Caco-2 (cell line): ENCODE results near the gene AGAP1. TPM values are rescaled to one million over a fixed set of nuclear protein-coding genes. Genes with fewer than 3 reads are reported as not detected.

ENCODE experiments used
- BruUV-seq: library from RNA; stranded (reverse); fragments of 400-500 nt; replicated peaks from 2 replicates; lab custom pipeline; 2021; lab: Mats Ljungman, UMichigan
- CTCF ChIA-PET: fragments of 300-600 bp; sonication (Branson Sonifier 250); formaldehyde crosslinking; loops from one replicate; lab custom pipeline; 2022; ENCODE audit warnings: antibody characterized with exemption; lab: Charles Lee
- POLR2A ChIA-PET: fragments of 300-600 bp; sonication (Branson Sonifier 250); formaldehyde crosslinking; loops from one replicate; lab custom pipeline; 2022; ENCODE audit warnings: antibody characterized with exemption; lab: Charles Lee
- DNase-seq, 2 experiments: peaks; one replicate each; pipeline versions ENCODE4 v3.0.0 to v3.0.0-alpha.2; 2020 to 2022
- H3K27me3 ChIP-seq: replicated peaks from 2 replicates; pipeline ENCODE4 v1.6.0; 2011; ENCODE audit warnings: low read length; ENCODE audit not compliant: control insufficient read depth, insufficient read depth
- H3K36me3 ChIP-seq: 2 replicates; pipeline ENCODE4 v1.5.1; 2011; ENCODE audit warnings: low read length; ENCODE audit not compliant: control insufficient read depth, insufficient read depth
- H3K4me1 ChIP-seq: fragments of 250-450 bp; sonication (Bioruptor Pico); 2 replicates; pipeline ENCODE4 v1.5.1; 2020; ENCODE audit warnings: mild to moderate bottlenecking
- H3K4me3 ChIP-seq: 2 replicates; pipeline ENCODE4 v1.5.1; 2011; ENCODE audit warnings: low read depth, mild to moderate bottlenecking, control low read depth, low read length
- H3K9me3 ChIP-seq: fragments of 250-450 bp; sonication (Bioruptor Pico); 2 replicates; pipeline ENCODE4 v1.5.1; 2020; ENCODE audit warnings: mild to moderate bottlenecking, moderate library complexity
- H3K27ac Mint-ChIP-seq: one replicate; pipeline ENCODE4 v1.8.0; 2022; ENCODE audit warnings: mixed read lengths; ENCODE audit not compliant: unreplicated experiment
- H3K27me3 Mint-ChIP-seq: one replicate; pipeline ENCODE4 v1.8.0; 2022; ENCODE audit warnings: mixed read lengths; ENCODE audit not compliant: insufficient read depth, unreplicated experiment
- H3K36me3 Mint-ChIP-seq: one replicate; pipeline ENCODE4 v1.8.0; 2022; ENCODE audit warnings: mild to moderate bottlenecking, mixed read lengths; ENCODE audit not compliant: insufficient read depth, unreplicated experiment
- H3K4me1 Mint-ChIP-seq: one replicate; pipeline ENCODE4 v1.8.0; 2022; ENCODE audit warnings: low read depth, mixed read lengths; ENCODE audit not compliant: unreplicated experiment
- H3K4me3 Mint-ChIP-seq: one replicate; pipeline ENCODE4 v1.8.0; 2022; ENCODE audit warnings: mild to moderate bottlenecking, moderate library complexity, mixed read lengths; ENCODE audit not compliant: unreplicated experiment
- H3K9me3 Mint-ChIP-seq: one replicate; pipeline ENCODE4 v1.8.0; 2022; ENCODE audit warnings: mixed read lengths; ENCODE audit not compliant: unreplicated experiment
- intact Hi-C: fragments of 100-400 bp; cut with micrococcal nuclease; formaldehyde crosslinking; loops from one replicate; pipeline ENCODE4 v1.10.0; 2022; ENCODE audit not compliant: unreplicated experiment
- total RNA-seq: library from RNA; stranded (reverse); gene quantifications from 2 replicates; pipeline ENCODE4 v1.2.3, GENCODE V29; 2022
- TF ChIP-seq, protein P1 (sequence below), 2 experiments: fragments of 200-600 bp in 1 of 2; IDR thresholded peaks; 1 replicate in 1 of 2; 2 replicates in 1 of 2; pipeline versions ENCODE4 v1.5.1 to v1.8.0; 2011 to 2022; ENCODE audit warnings: antibody characterized with exemption in 1 of 2, control low read depth in 1 of 2, inconsistent platforms in 1 of 2, low read depth in 1 of 2, low read length in 1 of 2, mild to moderate bottlenecking in 1 of 2, moderate library complexity in 1 of 2; ENCODE audit not compliant: insufficient read depth in 1 of 2, severe bottlenecking in 1 of 2, unreplicated experiment in 1 of 2

Gene AGAP1
- total RNA-seq, 1 experiment from 2014 or later: 41.7 TPM

DNA sequence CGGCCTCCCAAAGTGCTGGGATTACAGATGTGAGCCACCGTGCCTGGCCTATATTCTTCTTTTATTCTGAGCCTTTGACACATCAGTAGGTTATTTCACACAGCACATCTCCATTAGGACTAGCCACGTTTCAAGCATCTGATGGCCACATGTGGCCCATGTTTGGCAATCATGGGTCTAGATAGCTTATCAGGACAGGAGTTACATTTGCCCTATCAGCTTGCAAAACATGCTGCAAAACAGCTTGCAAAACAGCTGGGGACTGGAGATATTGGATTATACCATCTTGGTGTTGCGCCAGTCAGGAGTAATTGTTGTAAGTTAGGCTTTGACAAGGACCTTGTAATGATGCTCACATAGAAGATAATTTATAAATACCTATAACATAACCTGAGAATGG, 579.4 kb downstream of the AGAP1 start:
- CTCF ChIA-PET: no interaction called here
- no TSS peak for BruUV-seq

DNA sequence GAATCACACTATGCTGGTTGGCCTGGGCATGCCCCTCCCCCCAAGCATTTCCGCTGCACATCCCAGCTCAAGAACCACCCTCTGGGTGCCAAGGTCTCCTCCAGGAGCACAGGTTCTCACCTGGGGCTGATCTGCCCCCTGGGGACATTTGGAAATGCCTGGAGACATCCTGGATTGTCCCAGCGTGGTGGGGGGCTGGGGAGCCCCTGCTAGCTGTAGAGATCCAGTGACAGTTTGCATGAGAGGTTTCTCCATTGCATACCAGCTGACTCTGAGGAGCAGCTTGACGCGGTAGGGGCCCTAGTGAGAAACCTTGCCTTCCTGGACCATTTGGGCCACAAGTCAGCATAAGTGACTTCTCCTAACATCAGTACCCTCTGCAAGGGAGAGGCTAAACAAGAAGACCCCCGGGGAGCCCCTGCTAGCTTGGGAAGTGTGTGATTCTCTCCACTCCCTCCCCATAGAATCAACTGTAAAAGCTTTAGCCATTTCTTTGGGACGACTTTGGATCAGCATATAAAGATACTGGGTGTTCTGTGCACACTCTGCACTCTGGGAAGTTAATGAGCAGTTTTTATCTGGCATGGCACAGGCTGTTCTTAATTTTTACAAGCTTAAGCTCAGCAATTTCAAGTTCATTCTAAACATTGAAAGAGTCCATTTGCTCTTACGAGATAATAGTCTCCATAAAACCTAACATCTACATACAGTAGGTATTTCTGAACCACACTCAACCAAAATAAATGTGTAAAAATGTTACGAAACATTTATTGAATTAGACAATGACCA, 580.2 kb downstream of the AGAP1 start:
- Histone ChIP-seq H3K27me3 (no peaks in the 10 kb centered on the region), H3K9me3 (no peaks in the 10 kb centered on the region), H3K4me3 (no peak overlapping the region), H3K4me1 (peaks cover 16% of the 10 kb centered on the region), H3K36me3 (no peaks in the 10 kb centered on the region)
- CTCF ChIA-PET: no interaction called here
- intact Hi-C loops: no loop called here
- DNase-seq: no peak
- no TSS peak for BruUV-seq
- POLR2A ChIA-PET: no interaction called here
- no peaks in the 10 kb centered on the region for H3K27me3 Mint-ChIP-seq
- no peak overlapping the region for H3K4me3 Mint-ChIP-seq
- no peak overlapping the region for H3K27ac Mint-ChIP-seq
- H3K4me1 Mint-ChIP-seq: peaks cover 8% of the 10 kb centered on the region
- peaks cover 20% of the 10 kb centered on the region for H3K36me3 Mint-ChIP-seq
- TF ChIP-seq, protein P1, sequence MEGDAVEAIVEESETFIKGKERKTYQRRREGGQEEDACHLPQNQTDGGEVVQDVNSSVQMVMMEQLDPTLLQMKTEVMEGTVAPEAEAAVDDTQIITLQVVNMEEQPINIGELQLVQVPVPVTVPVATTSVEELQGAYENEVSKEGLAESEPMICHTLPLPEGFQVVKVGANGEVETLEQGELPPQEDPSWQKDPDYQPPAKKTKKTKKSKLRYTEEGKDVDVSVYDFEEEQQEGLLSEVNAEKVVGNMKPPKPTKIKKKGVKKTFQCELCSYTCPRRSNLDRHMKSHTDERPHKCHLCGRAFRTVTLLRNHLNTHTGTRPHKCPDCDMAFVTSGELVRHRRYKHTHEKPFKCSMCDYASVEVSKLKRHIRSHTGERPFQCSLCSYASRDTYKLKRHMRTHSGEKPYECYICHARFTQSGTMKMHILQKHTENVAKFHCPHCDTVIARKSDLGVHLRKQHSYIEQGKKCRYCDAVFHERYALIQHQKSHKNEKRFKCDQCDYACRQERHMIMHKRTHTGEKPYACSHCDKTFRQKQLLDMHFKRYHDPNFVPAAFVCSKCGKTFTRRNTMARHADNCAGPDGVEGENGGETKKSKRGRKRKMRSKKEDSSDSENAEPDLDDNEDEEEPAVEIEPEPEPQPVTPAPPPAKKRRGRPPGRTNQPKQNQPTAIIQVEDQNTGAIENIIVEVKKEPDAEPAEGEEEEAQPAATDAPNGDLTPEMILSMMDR (IDR thresholded peaks at IDR 0.05; ENCODE audit: insufficient read depth in 1 of 2, low read depth in 1 of 2, low read length in 1 of 2, severe bottlenecking in 1 of 2, unreplicated experiment in 1 of 2): no peak
- no peaks in the 10 kb centered on the region for H3K9me3 Mint-ChIP-seq

More for the DNA sequence above, 579.4 kb downstream of the AGAP1 start:
- no peak overlapping the region for H3K4me3 ChIP-seq
- Mint-ChIP-seq H3K9me3 (no peaks in the 10 kb centered on the region), H3K36me3 (peaks cover 12% of the 10 kb centered on the region), H3K4me1 (peaks cover 8% of the 10 kb centered on the region), H3K4me3 (no peak overlapping the region), H3K27me3 (no peaks in the 10 kb centered on the region), H3K27ac (no peak overlapping the region)
- intact Hi-C loops: no loop called here
- no peaks in the 10 kb centered on the region for H3K27me3 ChIP-seq
- no peaks in the 10 kb centered on the region for H3K9me3 ChIP-seq
- peaks cover 9% of the 10 kb centered on the region for H3K4me1 ChIP-seq
- H3K36me3 ChIP-seq: no peaks in the 10 kb centered on the region
- POLR2A ChIA-PET: no interaction called here
- no peak for DNase-seq
- TF ChIP-seq, protein P1 (IDR thresholded peaks at IDR 0.05; ENCODE audit: insufficient read depth in 1 of 2, low read depth in 1 of 2, low read length in 1 of 2, severe bottlenecking in 1 of 2, unreplicated experiment in 1 of 2): no peak

DNA sequence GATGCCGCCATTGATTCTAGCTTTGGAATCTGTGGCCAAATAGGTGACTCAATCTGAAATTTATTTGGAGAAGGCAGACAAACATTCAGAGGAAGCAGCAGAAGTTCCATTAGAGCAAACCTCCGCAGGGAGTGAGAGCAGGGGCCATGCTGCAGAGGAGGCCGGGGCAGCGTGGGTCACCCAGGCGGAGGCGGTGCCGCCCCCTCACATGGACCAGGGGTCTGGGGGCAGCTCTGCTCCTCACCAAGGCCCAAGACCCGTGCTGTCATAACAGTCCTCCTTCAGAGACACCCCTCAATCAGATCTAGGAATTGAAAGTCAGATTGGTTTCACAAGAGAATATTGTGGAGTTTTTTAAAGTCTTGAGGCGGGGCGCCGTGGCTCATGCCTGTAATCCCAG, 582.0 kb downstream of the AGAP1 start:
- BruUV-seq: no TSS peak
- Mint-ChIP-seq H3K4me3 (no peak overlapping the region), H3K36me3 (peaks cover 21% of the 10 kb centered on the region), H3K9me3 (no peaks in the 10 kb centered on the region), H3K27me3 (no peaks in the 10 kb centered on the region), H3K27ac (no peak overlapping the region), H3K4me1 (peaks cover 8% of the 10 kb centered on the region)
- Histone ChIP-seq H3K36me3 (no peaks in the 10 kb centered on the region), H3K27me3 (no peaks in the 10 kb centered on the region), H3K4me3 (no peak overlapping the region), H3K4me1 (peaks cover 16% of the 10 kb centered on the region), H3K9me3 (no peaks in the 10 kb centered on the region)
- intact Hi-C loops: no loop called here
- POLR2A ChIA-PET: no interaction called here
- CTCF ChIA-PET: no interaction called here
- TF ChIP-seq, protein P1 (IDR thresholded peaks at IDR 0.05; ENCODE audit: insufficient read depth in 1 of 2, low read depth in 1 of 2, low read length in 1 of 2, severe bottlenecking in 1 of 2, unreplicated experiment in 1 of 2): no peak
- DNase-seq: no peak
